ENCODE measurements around the gene MAML2.

DNA sequence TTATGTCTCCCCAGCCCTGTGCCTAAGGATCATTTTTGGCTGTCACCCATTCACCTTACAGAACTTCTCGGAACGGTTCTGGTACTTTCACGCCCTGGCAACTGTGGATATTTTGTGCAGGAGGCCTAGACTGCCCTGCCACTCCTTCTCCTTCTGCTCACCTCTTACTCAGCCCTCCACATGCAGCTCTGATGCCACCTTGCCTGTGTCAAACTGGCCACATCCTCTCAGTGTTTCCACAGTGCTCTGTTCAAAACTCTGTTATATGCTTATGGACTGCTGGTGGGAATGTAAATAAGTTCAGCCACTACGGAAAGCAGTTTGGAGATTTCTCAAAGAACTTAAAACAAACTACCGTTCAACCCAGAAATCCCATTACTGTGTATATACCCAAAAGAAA is 318.3 kb downstream of the MAML2 start:
- TF ChIP-seq, protein P1, sequence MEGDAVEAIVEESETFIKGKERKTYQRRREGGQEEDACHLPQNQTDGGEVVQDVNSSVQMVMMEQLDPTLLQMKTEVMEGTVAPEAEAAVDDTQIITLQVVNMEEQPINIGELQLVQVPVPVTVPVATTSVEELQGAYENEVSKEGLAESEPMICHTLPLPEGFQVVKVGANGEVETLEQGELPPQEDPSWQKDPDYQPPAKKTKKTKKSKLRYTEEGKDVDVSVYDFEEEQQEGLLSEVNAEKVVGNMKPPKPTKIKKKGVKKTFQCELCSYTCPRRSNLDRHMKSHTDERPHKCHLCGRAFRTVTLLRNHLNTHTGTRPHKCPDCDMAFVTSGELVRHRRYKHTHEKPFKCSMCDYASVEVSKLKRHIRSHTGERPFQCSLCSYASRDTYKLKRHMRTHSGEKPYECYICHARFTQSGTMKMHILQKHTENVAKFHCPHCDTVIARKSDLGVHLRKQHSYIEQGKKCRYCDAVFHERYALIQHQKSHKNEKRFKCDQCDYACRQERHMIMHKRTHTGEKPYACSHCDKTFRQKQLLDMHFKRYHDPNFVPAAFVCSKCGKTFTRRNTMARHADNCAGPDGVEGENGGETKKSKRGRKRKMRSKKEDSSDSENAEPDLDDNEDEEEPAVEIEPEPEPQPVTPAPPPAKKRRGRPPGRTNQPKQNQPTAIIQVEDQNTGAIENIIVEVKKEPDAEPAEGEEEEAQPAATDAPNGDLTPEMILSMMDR (IDR thresholded peaks at IDR 0.05): no peak
- TF ChIP-seq EZH2phosphoT487 (IDR thresholded peaks at IDR 0.05): no peak
- no peak for TF ChIP-seq EZH2 (IDR thresholded peaks at IDR 0.05)

All from neural progenitor cell (in vitro differentiated cells).